OCI-LY3 (cell line): ENCODE data around the gene SPTBN4.
"Not testable (repeated sequence)": the region's sequence is repeated elsewhere in the genome, so short reads cannot be mapped to it uniquely, and the experiment has no call there.

Source experiments
- H2AFZ ChIP-seq: fragments of 200-600, 300-600 bp; shearing (Covaris generic); 2 replicates; pipeline ENCODE4 v1.6.0; 2014; ENCODE audit warnings: antibody characterized with exemption, low read depth, low read length
- H3K27ac ChIP-seq: fragments of 200-600, 300-600 bp; sonication (generic); 2 replicates; pipeline ENCODE4 v1.5.1; 2014; ENCODE audit warnings: mild to moderate bottlenecking, low read length, moderate library complexity, mixed read lengths
- H3K27me3 ChIP-seq: fragments of 200-600, 300-600 bp; sonication (generic); 2 replicates; pipeline ENCODE4 v1.6.1; 2014; ENCODE audit warnings: low read depth, low read length, mixed read lengths
- H3K36me3 ChIP-seq: fragments of 200-600, 300-600 bp; sonication (generic); replicated peaks from 2 replicates; pipeline ENCODE3; 2014; ENCODE audit warnings: low read depth, low read length, mixed read lengths
- H3K4me1 ChIP-seq: fragments of 300-600, 200-600 bp; sonication (generic); 2 replicates; pipeline ENCODE4 v1.6.1; 2014; ENCODE audit warnings: low read length, mixed read lengths
- H3K4me2 ChIP-seq: fragments of 200-600, 300-600 bp; sonication (generic); 2 replicates; pipeline ENCODE4 v1.6.1; 2014; ENCODE audit warnings: low read length, mixed read lengths
- H3K4me3 ChIP-seq: fragments of 300-600, 200-600 bp; sonication (generic); 2 replicates; pipeline ENCODE4 v1.5.1; 2014; ENCODE audit warnings: antibody characterized with exemption, mild to moderate bottlenecking, low read length, moderate library complexity
- H3K79me2 ChIP-seq: fragments of 300-600, 200-600 bp; shearing (Covaris generic); 2 replicates; pipeline ENCODE4 v1.6.1; 2014; ENCODE audit warnings: mild to moderate bottlenecking, low read length, mixed read lengths
- H3K9ac ChIP-seq: fragments of 300-600, 200-600 bp; shearing (Covaris generic); 2 replicates; pipeline ENCODE4 v1.6.0; 2014; ENCODE audit warnings: mild to moderate bottlenecking, low read length, moderate library complexity
- H3K9me3 ChIP-seq: fragments of 200-600, 300-600 bp; shearing (Covaris generic); 2 replicates; pipeline ENCODE4 v1.6.1; 2014; ENCODE audit warnings: low read length, mixed read lengths; ENCODE audit not compliant: insufficient read depth
- H4K20me1 ChIP-seq: fragments of 200-600, 300-600 bp; sonication (generic); 2 replicates; pipeline ENCODE4 v1.6.1; 2016; ENCODE audit warnings: low read length, mixed read lengths; ENCODE audit not compliant: insufficient read depth
- EZH2phosphoT487 ChIP-seq: fragments of 200-600 bp; shearing (Covaris generic); IDR thresholded peaks from 2 replicates; pipeline ENCODE4 v1.6.1; 2018; ENCODE audit warnings: antibody characterized with exemption, mixed run types, low read depth
- TF ChIP-seq, protein P1 (sequence below): fragments of 200-600, 300-600 bp; sonication (generic); IDR thresholded peaks from 2 replicates; pipeline ENCODE4 v1.5.1; 2014; ENCODE audit warnings: antibody characterized with exemption, low read length, low read depth

Gene SPTBN4

GRCh38 chr19:40559394-40559793 is 92.6 kb downstream of the SPTBN4 start:
- no peaks in the 10 kb centered on the region for H3K9me3 ChIP-seq
- no peaks in the 10 kb centered on the region for H3K4me1 ChIP-seq
- H3K79me2 ChIP-seq: no peaks in the 10 kb centered on the region
- no peak overlapping the region for H3K27ac ChIP-seq
- H2AFZ ChIP-seq: no peak overlapping the region
- H3K9ac ChIP-seq: no peak overlapping the region
- H3K27me3 ChIP-seq: no peaks in the 10 kb centered on the region; the same call in 1 of the 2 replicates
- H3K4me3 ChIP-seq: no peak overlapping the region
- H4K20me1 ChIP-seq: no peaks in the 10 kb centered on the region
- TF ChIP-seq, protein P1, sequence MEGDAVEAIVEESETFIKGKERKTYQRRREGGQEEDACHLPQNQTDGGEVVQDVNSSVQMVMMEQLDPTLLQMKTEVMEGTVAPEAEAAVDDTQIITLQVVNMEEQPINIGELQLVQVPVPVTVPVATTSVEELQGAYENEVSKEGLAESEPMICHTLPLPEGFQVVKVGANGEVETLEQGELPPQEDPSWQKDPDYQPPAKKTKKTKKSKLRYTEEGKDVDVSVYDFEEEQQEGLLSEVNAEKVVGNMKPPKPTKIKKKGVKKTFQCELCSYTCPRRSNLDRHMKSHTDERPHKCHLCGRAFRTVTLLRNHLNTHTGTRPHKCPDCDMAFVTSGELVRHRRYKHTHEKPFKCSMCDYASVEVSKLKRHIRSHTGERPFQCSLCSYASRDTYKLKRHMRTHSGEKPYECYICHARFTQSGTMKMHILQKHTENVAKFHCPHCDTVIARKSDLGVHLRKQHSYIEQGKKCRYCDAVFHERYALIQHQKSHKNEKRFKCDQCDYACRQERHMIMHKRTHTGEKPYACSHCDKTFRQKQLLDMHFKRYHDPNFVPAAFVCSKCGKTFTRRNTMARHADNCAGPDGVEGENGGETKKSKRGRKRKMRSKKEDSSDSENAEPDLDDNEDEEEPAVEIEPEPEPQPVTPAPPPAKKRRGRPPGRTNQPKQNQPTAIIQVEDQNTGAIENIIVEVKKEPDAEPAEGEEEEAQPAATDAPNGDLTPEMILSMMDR: no peak
- TF ChIP-seq EZH2phosphoT487: no peak
- no peaks in the 10 kb centered on the region for H3K36me3 ChIP-seq
- no peak overlapping the region for H3K4me2 ChIP-seq

- no peaks in the 10 kb centered on the region for H3K36me3 ChIP-seq
- H3K9ac ChIP-seq: no peak overlapping the region
- no peaks in the 10 kb centered on the region; the same call in 1 of the 2 replicates for H3K27me3 ChIP-seq
- TF ChIP-seq, protein P1: no peak
- TF ChIP-seq EZH2phosphoT487: no peak
- no peaks in the 10 kb centered on the region for H4K20me1 ChIP-seq
- H3K4me3 ChIP-seq: no peak overlapping the region
- no peaks in the 10 kb centered on the region for H3K79me2 ChIP-seq
- no peak overlapping the region for H2AFZ ChIP-seq
- no peak overlapping the region for H3K4me2 ChIP-seq
- no peak overlapping the region for H3K27ac ChIP-seq
- no peaks in the 10 kb centered on the region for H3K9me3 ChIP-seq
- H3K4me1 ChIP-seq: no peaks in the 10 kb centered on the region
Measured at GRCh38 chr19:40560092-40560507, 93.3 kb downstream of the SPTBN4 start.

DNA sequence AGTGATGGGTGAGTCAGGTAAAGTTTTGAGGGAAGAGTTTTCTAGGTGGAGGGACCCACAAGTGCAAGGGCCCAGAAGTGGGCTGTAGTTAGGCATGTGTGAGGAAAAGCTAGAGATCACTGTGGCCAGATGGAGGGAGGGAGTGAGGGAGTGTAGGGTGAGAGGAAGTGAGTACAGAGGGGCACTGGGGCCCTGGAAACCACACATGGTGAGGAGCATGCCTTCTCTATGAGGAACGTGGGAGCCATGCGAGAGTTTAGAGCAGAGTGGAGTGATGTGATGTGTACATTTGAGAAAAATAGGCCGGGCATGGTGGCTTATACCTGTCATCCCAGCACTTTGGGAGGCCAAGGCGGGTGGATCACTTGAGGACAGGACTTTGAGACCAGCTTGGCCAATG is 95.1 kb downstream of the SPTBN4 start:
- Histone ChIP-seq H3K9me3 (no peaks in the 10 kb centered on the region), H3K79me2 (no peaks in the 10 kb centered on the region), H3K27ac (no peak overlapping the region), H4K20me1 (no peaks in the 10 kb centered on the region), H3K4me3 (no peak overlapping the region), H3K9ac (no peak overlapping the region), H3K36me3 (no peaks in the 10 kb centered on the region), H3K27me3 (no peaks in the 10 kb centered on the region; the same call in 1 of the 2 replicates), H2AFZ (no peak overlapping the region), H3K4me1 (no peaks in the 10 kb centered on the region), H3K4me2 (no peak overlapping the region)
- no peak for TF ChIP-seq EZH2phosphoT487
- TF ChIP-seq, protein P1: no peak

DNA sequence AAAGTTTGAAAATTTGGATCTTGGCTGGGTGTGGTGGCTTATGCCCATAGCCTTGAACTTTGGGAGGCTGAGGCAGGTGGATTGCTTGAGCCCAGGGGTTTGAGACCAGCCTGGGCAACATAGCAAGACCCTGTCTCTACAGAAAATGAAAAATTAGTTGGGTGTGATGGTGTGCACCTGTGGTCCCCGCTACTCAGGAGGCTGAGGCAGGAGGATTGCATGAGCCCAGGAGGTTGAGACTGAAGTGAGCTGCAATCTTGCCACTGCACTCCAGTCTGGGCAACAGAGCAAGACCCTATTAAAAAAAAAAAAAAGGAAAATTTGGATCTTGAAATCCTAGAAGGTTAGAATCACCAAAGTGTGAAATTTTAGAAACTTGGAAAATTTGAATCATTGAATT is 97.7 kb downstream of the SPTBN4 start:
- H3K4me3 ChIP-seq, H3K4me2 ChIP-seq, H3K4me1 ChIP-seq, H3K27ac ChIP-seq, H3K9me3 ChIP-seq, H3K27me3 ChIP-seq, H3K79me2 ChIP-seq, H3K36me3 ChIP-seq, H2AFZ ChIP-seq, H4K20me1 ChIP-seq, H3K9ac ChIP-seq: not testable (repeated sequence)

- H3K27me3 ChIP-seq: no peaks in the 10 kb centered on the region; the same call in 1 of the 2 replicates
- H3K27ac ChIP-seq: no peak overlapping the region
- H3K9me3 ChIP-seq: no peaks in the 10 kb centered on the region
- no peaks in the 10 kb centered on the region for H4K20me1 ChIP-seq
- H2AFZ ChIP-seq: no peak overlapping the region
- TF ChIP-seq, protein P1: no peak
- TF ChIP-seq EZH2phosphoT487: no peak
- no peak overlapping the region for H3K4me2 ChIP-seq
- no peak overlapping the region for H3K4me3 ChIP-seq
- no peak overlapping the region for H3K9ac ChIP-seq
- H3K79me2 ChIP-seq: no peaks in the 10 kb centered on the region
- peaks cover 3% of the 10 kb centered on the region; the same call in 1 of the 2 replicates for H3K4me1 ChIP-seq
- no peaks in the 10 kb centered on the region for H3K36me3 ChIP-seq
Measured at GRCh38 chr19:40565355-40565754, 98.6 kb downstream of the SPTBN4 start.
